H1 (cell line): ENCODE results near the gene HACD2. TPM values are rescaled to one million over a fixed set of nuclear protein-coding genes. Genes with fewer than 3 reads are reported as not detected.

ENCODE experiments used
- GABPA ChIP-seq: IDR thresholded peaks from 2 replicates; pipeline ENCODE4 v1.6.1; 2011; ENCODE audit warnings: mild to moderate bottlenecking, low read length, moderate library complexity, borderline replicate concordance; ENCODE audit not compliant: insufficient read depth
- SIRT6 ChIP-seq: IDR thresholded peaks from one replicate; pipeline ENCODE4 v1.7.1; 2012; ENCODE audit warnings: low read length, inconsistent platforms
- TEAD4 ChIP-seq: IDR thresholded peaks from 2 replicates; pipeline ENCODE4 v1.6.1; 2012; ENCODE audit warnings: low read depth, low read length, inconsistent platforms, mixed read lengths
- polyA plus RNA-seq, 7 experiments: library from polyadenylated mRNA; depleted of rRNA in 3 of 7; stranded (reverse) in 5 of 7; unstranded in 2 of 7; fragments of >200 nt in 5 of 7; fragments of 200-250 nt in 2 of 7; gene quantifications; 1 replicate in 5 of 7; 2 replicates in 1 of 7; 4 replicates in 1 of 7; pipeline versions ENCODE4 v1.2.1 to v1.2.3, GENCODE V29; 2011 to 2013; ENCODE audit warnings: missing spikeins in 2 of 7, mixed read lengths in 2 of 7
- total RNA-seq: library from RNA; stranded (reverse); fragmentation: NEBNext Ultra II Directional; extraction: Animal tissue kit (Norgen Biotek cat#: 25700); gene quantifications from 2 replicates; pipeline ENCODE4 v1.2.1, GENCODE V29; 2021

The HACD2 gene
- total and polyA plus RNA-seq, 2 of the 8 experiments (the other 6 are each of a cell fraction or from before 2014, with no cell fraction given): 24.9 to 31.2 TPM

- TF ChIP-seq SIRT6: no peak
- TF ChIP-seq TEAD4: no peak
- no peak for TF ChIP-seq GABPA
Measured at GRCh38 chr3:123626881-123627280, 42.0 kb upstream of the HACD2 start (continued).
